WTC11 (cell line): Measurements from ENCODE around the gene LTBP1. TPM values are rescaled to one million over a fixed set of nuclear protein-coding genes. Genes with fewer than 3 reads are reported as not detected.

Experiments used
- ATAC-seq: fragments of 200-7000 bp; cut with Tn5 transposase; 2 replicates; pipeline ENCODE4 v1.10.0; 2021; ENCODE audit warnings: mild to moderate bottlenecking, moderate library complexity
- CTCF ChIA-PET: fragments of 300-600 bp; sonication (Branson Sonifier 250); formaldehyde crosslinking; loops from one replicate; lab custom pipeline; 2021; ENCODE audit warnings: antibody characterized with exemption; lab: Charles Lee
- POLR2A ChIA-PET: fragments of 350-600 bp; sonication (Branson Sonifier 250); formaldehyde crosslinking; loops from one replicate; lab custom pipeline; 2021; ENCODE audit warnings: antibody characterized with exemption; lab: Charles Lee
- DNase-seq: peaks from one replicate; pipeline ENCODE4 v3.0.0; 2021; ENCODE audit warnings: low spot score
- H3K27ac Mint-ChIP-seq: 2 replicates; pipeline ENCODE4 v1.8.0; 2021; ENCODE audit warnings: mixed read lengths
- H3K27me3 Mint-ChIP-seq: 2 replicates; pipeline ENCODE4 v1.8.0; 2021; ENCODE audit warnings: low read depth, mild to moderate bottlenecking, moderate library complexity, mixed read lengths
- H3K36me3 Mint-ChIP-seq: 2 replicates; pipeline ENCODE4 v1.8.0; 2021; ENCODE audit warnings: mixed read lengths
- H3K4me1 Mint-ChIP-seq: 2 replicates; pipeline ENCODE4 v1.8.0; 2022; ENCODE audit warnings: mixed read lengths
- H3K4me3 Mint-ChIP-seq: 2 replicates; pipeline ENCODE4 v1.8.0; 2021; ENCODE audit warnings: mild to moderate bottlenecking, moderate library complexity, mixed read lengths
- H3K9me3 Mint-ChIP-seq: 2 replicates; pipeline ENCODE4 v1.8.0; 2021; ENCODE audit warnings: mixed read lengths
- ARID4B ChIP-seq: sonication (generic); formaldehyde crosslinking; IDR thresholded peaks from 2 replicates; pipeline ENCODE4 v1.8.0; 2023; ENCODE audit warnings: missing genetic modification reagents, mild to moderate bottlenecking, borderline replicate concordance
- ATF1 ChIP-seq: sonication (generic); formaldehyde crosslinking; IDR thresholded peaks from 2 replicates; pipeline ENCODE4 v1.8.1; 2023; ENCODE audit warnings: mild to moderate bottlenecking, moderate library complexity, missing genetic modification reagents
- CTCF ChIP-seq: fragments of 200-600 bp; IDR thresholded peaks from 2 replicates; pipeline ENCODE4 v1.8.0; 2022; ENCODE audit warnings: antibody characterized with exemption
- E2F1 ChIP-seq: sonication (generic); formaldehyde crosslinking; IDR thresholded peaks from 2 replicates; pipeline ENCODE4 v1.8.0; 2022; ENCODE audit warnings: mild to moderate bottlenecking, missing genetic modification reagents
- E2F4 ChIP-seq: sonication (generic); formaldehyde crosslinking; IDR thresholded peaks from 2 replicates; pipeline ENCODE4 v1.8.1; 2022; ENCODE audit warnings: low read depth, mild to moderate bottlenecking, moderate library complexity, missing genetic modification reagents, borderline replicate concordance
- GTF2I ChIP-seq: fragments of 250-450 bp; sonication (Bioruptor Pico); conservative IDR thresholded peaks from 2 replicates; pipeline ENCODE4 v1.4.0; 2021; ENCODE audit warnings: mild to moderate bottlenecking
- NFE2L1 ChIP-seq: sonication (generic); formaldehyde crosslinking; IDR thresholded peaks from 2 replicates; pipeline ENCODE4 v1.8.1; 2023; ENCODE audit warnings: missing genetic modification reagents
- NR1H2 ChIP-seq: sonication (generic); formaldehyde crosslinking; IDR thresholded peaks from 2 replicates; pipeline ENCODE4 v1.9.0; 2021; ENCODE audit warnings: mild to moderate bottlenecking, moderate library complexity, missing genetic modification reagents
- RELA ChIP-seq: sonication (generic); formaldehyde crosslinking; IDR thresholded peaks from 2 replicates; pipeline ENCODE4 v1.8.1; 2022; ENCODE audit warnings: missing genetic modification reagents, mild to moderate bottlenecking, borderline replicate concordance
- SMAD3 ChIP-seq: sonication (generic); formaldehyde crosslinking; IDR thresholded peaks from 2 replicates; pipeline ENCODE4 v1.8.0; 2022; ENCODE audit warnings: missing genetic modification reagents, mild to moderate bottlenecking, borderline replicate concordance
- SP1 ChIP-seq: sonication (generic); formaldehyde crosslinking; conservative IDR thresholded peaks from 2 replicates; pipeline ENCODE4 v1.8.1; 2022; ENCODE audit warnings: missing genetic modification reagents
- ZBTB43 ChIP-seq: sonication (generic); formaldehyde crosslinking; IDR thresholded peaks from 2 replicates; pipeline ENCODE4 v1.8.1; 2023; ENCODE audit warnings: mild to moderate bottlenecking, missing genetic modification reagents
- ZNF138 ChIP-seq: sonication (generic); formaldehyde crosslinking; conservative IDR thresholded peaks from 2 replicates; pipeline ENCODE4 v1.8.1; 2022; ENCODE audit warnings: mild to moderate bottlenecking, moderate library complexity, missing genetic modification reagents
- ZNF232 ChIP-seq: sonication (generic); formaldehyde crosslinking; IDR thresholded peaks from 2 replicates; pipeline ENCODE4 v1.8.0; 2022; ENCODE audit warnings: mild to moderate bottlenecking, missing genetic modification reagents
- ZNF425 ChIP-seq: fragments of 250-450 bp; sonication (Bioruptor Pico); conservative IDR thresholded peaks from 2 replicates; pipeline ENCODE4 v1.9.0; 2021; ENCODE audit warnings: mild to moderate bottlenecking
- ZNF532 ChIP-seq: fragments of 250-450 bp; sonication (Bioruptor Pico); IDR thresholded peaks from 2 replicates; pipeline ENCODE4 v1.9.0; 2021; ENCODE audit warnings: mild to moderate bottlenecking, borderline replicate concordance
- total RNA-seq: library from RNA; stranded (reverse); gene quantifications from 3 replicates; pipeline ENCODE4 v1.2.3, GENCODE V29; 2021

LTBP1 gene
- total RNA-seq, 1 experiment from 2014 or later: 33.6 TPM

GRCh38 chr2:33126958-33127357, 180.2 kb downstream of the LTBP1 start (continued):
- TF ChIP-seq CTCF (no peak), E2F1 (CRISPR knock-in tag) (no peak)

- no peak for ATAC-seq
- Mint-ChIP-seq H3K4me3 (no peak overlapping the region), H3K36me3 (no peaks in the 10 kb centered on the region), H3K27me3 (no peaks in the 10 kb centered on the region), H3K27ac (no peak overlapping the region), H3K9me3 (no peaks in the 10 kb centered on the region), H3K4me1 (peaks cover 8% of the 10 kb centered on the region)
- POLR2A ChIA-PET: no interaction called here
- DNase-seq: no peak
- CTCF ChIA-PET: no interaction called here
- no peak for TF ChIP-seq NR1H2 (CRISPR knock-in tag)
- TF ChIP-seq RELA (CRISPR knock-in tag): no peak
- TF ChIP-seq E2F4 (CRISPR knock-in tag): no peak
- no peak for TF ChIP-seq ZNF138 (CRISPR knock-in tag)
- no peak for TF ChIP-seq ATF1 (CRISPR knock-in tag)
- no peak for TF ChIP-seq ZBTB43 (CRISPR knock-in tag)
- TF ChIP-seq ARID4B (CRISPR knock-in tag): no peak
- TF ChIP-seq NFE2L1: no peak
- no peak for TF ChIP-seq SP1 (CRISPR knock-in tag)
- no peak for TF ChIP-seq ZNF532
- TF ChIP-seq ZNF232 (CRISPR knock-in tag): no peak
- no peak for TF ChIP-seq ZNF425 (CRISPR knock-in tag)
- TF ChIP-seq GTF2I (CRISPR knock-in tag): no peak
- no peak for TF ChIP-seq SMAD3 (CRISPR knock-in tag)
Measured at GRCh38 chr2:33129263-33130053, 182.7 kb downstream of the LTBP1 start.
